ENCODE results near the gene NPAS3. TPM values are rescaled to one million over a fixed set of nuclear protein-coding genes. Genes with fewer than 3 reads are reported as not detected.

The NPAS3 gene
- total RNA-seq, 4 donors from 2014 or later = 1.9 to 10.6 (median 2.2) TPM

DNA sequence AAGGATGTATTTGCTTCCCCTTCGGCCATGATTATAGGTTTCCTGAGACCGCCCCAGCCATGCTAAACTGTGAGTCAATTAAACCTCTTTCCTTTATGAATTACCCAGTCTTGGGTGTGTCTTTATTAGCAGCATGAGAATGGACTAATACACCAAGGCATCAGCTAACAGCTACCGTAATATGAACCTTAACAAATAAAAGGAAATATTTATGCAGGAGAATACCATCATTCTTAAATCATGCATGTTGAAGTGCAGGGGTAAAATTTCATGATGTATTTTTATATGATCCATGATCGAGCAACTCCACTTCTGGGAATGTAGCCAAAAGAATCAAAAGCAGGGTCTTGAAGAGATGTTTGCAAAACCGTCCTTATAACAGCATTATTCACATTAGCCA is 379.0 kb downstream of the NPAS3 start:
- TF ChIP-seq POLR2A (IDR thresholded peaks at IDR 0.05) = no peak
- TF ChIP-seq, protein P1, sequence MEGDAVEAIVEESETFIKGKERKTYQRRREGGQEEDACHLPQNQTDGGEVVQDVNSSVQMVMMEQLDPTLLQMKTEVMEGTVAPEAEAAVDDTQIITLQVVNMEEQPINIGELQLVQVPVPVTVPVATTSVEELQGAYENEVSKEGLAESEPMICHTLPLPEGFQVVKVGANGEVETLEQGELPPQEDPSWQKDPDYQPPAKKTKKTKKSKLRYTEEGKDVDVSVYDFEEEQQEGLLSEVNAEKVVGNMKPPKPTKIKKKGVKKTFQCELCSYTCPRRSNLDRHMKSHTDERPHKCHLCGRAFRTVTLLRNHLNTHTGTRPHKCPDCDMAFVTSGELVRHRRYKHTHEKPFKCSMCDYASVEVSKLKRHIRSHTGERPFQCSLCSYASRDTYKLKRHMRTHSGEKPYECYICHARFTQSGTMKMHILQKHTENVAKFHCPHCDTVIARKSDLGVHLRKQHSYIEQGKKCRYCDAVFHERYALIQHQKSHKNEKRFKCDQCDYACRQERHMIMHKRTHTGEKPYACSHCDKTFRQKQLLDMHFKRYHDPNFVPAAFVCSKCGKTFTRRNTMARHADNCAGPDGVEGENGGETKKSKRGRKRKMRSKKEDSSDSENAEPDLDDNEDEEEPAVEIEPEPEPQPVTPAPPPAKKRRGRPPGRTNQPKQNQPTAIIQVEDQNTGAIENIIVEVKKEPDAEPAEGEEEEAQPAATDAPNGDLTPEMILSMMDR (IDR thresholded peaks at IDR 0.05) = no peak
- no peak for TF ChIP-seq POLR2AphosphoS5 (IDR thresholded peaks at IDR 0.05)
- TF ChIP-seq EP300 (IDR thresholded peaks at IDR 0.05) = no peak
- no peaks in the 10 kb centered on the region for H3K9me3 ChIP-seq
- no peak overlapping the region for H3K4me3 ChIP-seq
- ATAC-seq = no peak
- no peak overlapping the region for H3K27ac ChIP-seq
- no peaks in the 10 kb centered on the region for H3K4me1 ChIP-seq
- no peaks in the 10 kb centered on the region for H3K27me3 ChIP-seq
- WGBS, 2 donors (ENCODE audit: low coverage in 1 of 2) = 66 to 84% methylated on average over 3 to 5 of the region's 5 CpGs
- no peaks in the 10 kb centered on the region for H3K36me3 ChIP-seq

- no peaks in the 10 kb centered on the region for H3K27me3 ChIP-seq
- no peak overlapping the region for H3K27ac ChIP-seq
- no peaks in the 10 kb centered on the region for H3K36me3 ChIP-seq
- no peaks in the 10 kb centered on the region for H3K4me1 ChIP-seq
- ATAC-seq = no peak
- TF ChIP-seq, protein P1 (IDR thresholded peaks at IDR 0.05) = no peak
- no peak for TF ChIP-seq EP300 (IDR thresholded peaks at IDR 0.05)
- TF ChIP-seq POLR2A (IDR thresholded peaks at IDR 0.05) = no peak
- TF ChIP-seq POLR2AphosphoS5 (IDR thresholded peaks at IDR 0.05) = no peak
- no peak overlapping the region for H3K4me3 ChIP-seq
- 91 to 94% methylated on average over 6 to 7 of the region's 7 CpGs for WGBS, 2 donors (ENCODE audit: low coverage in 1 of 2)
- H3K9me3 ChIP-seq = no peaks in the 10 kb centered on the region
Measured at GRCh38 chr14:33323979-33324378, 385.3 kb downstream of the NPAS3 start.

DNA sequence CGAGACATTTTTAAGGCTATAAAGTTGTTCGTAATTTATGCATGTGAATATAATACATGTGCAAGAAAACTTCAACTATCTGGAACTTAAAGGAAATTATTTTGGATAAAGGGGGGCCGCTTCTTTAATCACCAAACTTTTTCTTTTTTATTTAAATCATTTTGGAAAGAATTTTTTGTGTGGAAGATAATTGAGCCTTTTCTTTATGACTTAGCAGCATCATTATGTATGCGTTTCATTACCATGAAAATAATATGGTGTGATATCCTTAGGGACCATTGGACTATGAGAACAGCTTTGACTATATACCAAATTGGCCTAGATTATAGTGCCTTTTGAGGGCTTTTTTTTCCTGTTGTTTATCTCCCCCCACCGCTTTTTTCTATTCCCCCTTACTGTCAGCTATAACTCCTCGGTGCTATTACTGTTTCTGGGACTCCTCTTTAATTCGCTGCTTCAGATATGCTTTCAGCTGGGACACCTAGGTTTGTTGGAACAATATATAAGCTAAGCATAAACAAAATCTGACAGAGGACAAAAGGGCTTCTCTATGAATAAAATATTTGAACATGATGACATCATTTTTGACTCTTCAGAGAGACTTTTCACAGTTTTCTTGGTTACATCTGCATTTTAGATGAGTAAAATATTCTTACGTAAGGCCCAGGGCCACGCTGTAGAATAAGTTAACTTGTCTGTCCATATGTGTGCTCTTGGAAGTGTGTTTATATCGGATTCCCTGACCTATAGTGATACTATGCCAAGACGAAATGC is 392.7 kb downstream of the NPAS3 start:
- H3K36me3 ChIP-seq = no peaks in the 10 kb centered on the region
- no peaks in the 10 kb centered on the region for H3K27me3 ChIP-seq
- 93 to 95% methylated on average over 11 of the region's 11 CpGs for WGBS, 2 donors (ENCODE audit: low coverage in 1 of 2)
- TF ChIP-seq EP300 (IDR thresholded peaks at IDR 0.05) = no peak
- no peak for TF ChIP-seq POLR2A (IDR thresholded peaks at IDR 0.05)
- TF ChIP-seq POLR2AphosphoS5 (IDR thresholded peaks at IDR 0.05) = no peak
- TF ChIP-seq, protein P1 (IDR thresholded peaks at IDR 0.05) = no peak
- H3K9me3 ChIP-seq = peaks cover 0 to 3% (median 0%) of the 10 kb centered on the region in 3 donors
- no peak overlapping the region for H3K27ac ChIP-seq
- no peaks in the 10 kb centered on the region for H3K4me1 ChIP-seq
- ATAC-seq = no peak
- no peak overlapping the region for H3K4me3 ChIP-seq

DNA sequence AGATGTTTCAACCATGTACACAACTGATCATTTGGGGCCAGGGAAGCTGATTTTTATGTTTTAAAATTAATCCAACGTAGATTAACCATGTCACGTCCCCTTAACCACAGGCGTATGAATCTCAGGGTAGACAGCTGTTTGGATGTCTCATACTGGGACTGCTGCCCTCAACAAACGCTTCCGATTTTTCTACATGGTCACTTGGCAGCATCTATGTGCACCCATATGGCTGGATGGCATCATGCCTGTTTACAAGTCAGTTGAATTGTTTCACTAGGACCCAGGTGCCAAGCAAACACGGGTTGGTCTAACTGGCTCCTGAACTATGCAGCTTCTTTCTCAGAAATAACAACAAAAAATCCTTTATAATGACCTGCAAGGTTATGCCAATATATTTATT is 393.8 kb downstream of the NPAS3 start:
- H3K36me3 ChIP-seq = no peaks in the 10 kb centered on the region
- no peak for TF ChIP-seq POLR2AphosphoS5 (IDR thresholded peaks at IDR 0.05)
- TF ChIP-seq EP300 (IDR thresholded peaks at IDR 0.05) = no peak
- TF ChIP-seq, protein P1 (IDR thresholded peaks at IDR 0.05) = no peak
- 81 to 100% methylated on average over 5 of the region's 6 CpGs for WGBS, 2 donors (ENCODE audit: low coverage in 1 of 2)
- H3K27ac ChIP-seq = no peak overlapping the region
- H3K9me3 ChIP-seq = peaks cover 0 to 8% (median 0%) of the 10 kb centered on the region in 3 donors
- no peaks in the 10 kb centered on the region for H3K4me1 ChIP-seq
- ATAC-seq = no peak
- no peaks in the 10 kb centered on the region for H3K27me3 ChIP-seq
- no peak overlapping the region for H3K4me3 ChIP-seq

GRCh38 chr14:33335366-33335765 is 396.7 kb downstream of the NPAS3 start:
- no peaks in the 10 kb centered on the region for H3K36me3 ChIP-seq
- TF ChIP-seq, protein P1 (IDR thresholded peaks at IDR 0.05) = no peak
- TF ChIP-seq EP300 (IDR thresholded peaks at IDR 0.05) (no peak), POLR2A (IDR thresholded peaks at IDR 0.05) (no peak), POLR2AphosphoS5 (IDR thresholded peaks at IDR 0.05) (no peak)
- H3K4me1 ChIP-seq = no peaks in the 10 kb centered on the region
- 76 to 100% methylated on average over 1 to 4 of the region's 4 CpGs for WGBS, 2 donors (ENCODE audit: low coverage in 1 of 2)
- peaks cover 0 to 8% (median 0%) of the 10 kb centered on the region in 3 donors for H3K9me3 ChIP-seq
- no peak for ATAC-seq
- H3K4me3 ChIP-seq = no peak overlapping the region
- H3K27me3 ChIP-seq = no peaks in the 10 kb centered on the region
- H3K27ac ChIP-seq = no peak overlapping the region
